B cell (primary cell): ENCODE data around the gene SERBP1.

Experiments
- CTCF ChIP-seq: fragments of 200-600 bp; IDR thresholded peaks from one replicate; pipeline ENCODE4 v1.8.0; 2022; ENCODE audit warnings: antibody characterized with exemption, mild to moderate bottlenecking
- EZH2 ChIP-seq: IDR thresholded peaks from 2 replicates; pipeline ENCODE4 v1.6.1; 2012; ENCODE audit warnings: borderline replicate concordance, low read depth, mild to moderate bottlenecking, moderate library complexity, low read length; ENCODE audit not compliant: insufficient read depth, poor library complexity, severe bottlenecking

GRCh38 chr1:67361641-67362040 lies 68.6 kb downstream of the SERBP1 start:
- TF ChIP-seq CTCF (no peak), EZH2 (no peak)
